B cell (primary cell): ENCODE results near the gene BTG1. TPM values are rescaled to one million over a fixed set of nuclear protein-coding genes. Genes with fewer than 3 reads are reported as not detected.
A peak's percentile ranks its signal among the peaks of the same experiment; 100 is the strongest.

ENCODE experiments used
- ATAC-seq: fragments of 200-7000 bp; cut with Tn5 transposase; one replicate; pipeline ENCODE4 v1.10.0; 2021; ENCODE audit warnings: low read depth, mild to moderate bottlenecking, moderate number of reproducible peaks, moderate library complexity
- CTCF ChIA-PET: fragments of 350-600 bp; sonication (Branson Sonifier 250); formaldehyde crosslinking; loops from one replicate; lab custom pipeline; 2021; ENCODE audit warnings: antibody characterized with exemption, inconsistent platforms; lab: Charles Lee
- POLR2A ChIA-PET: fragments of 350-600 bp; sonication (Branson Sonifier 250); formaldehyde crosslinking; loops from one replicate; lab custom pipeline; 2021; ENCODE audit warnings: antibody characterized with exemption; lab: Charles Lee
- DNase-seq: peaks from one replicate; pipeline ENCODE4 v3.0.0; 2013
- H2AFZ ChIP-seq: 2 replicates; pipeline ENCODE4 v1.6.1; 2012; ENCODE audit warnings: mild to moderate bottlenecking, low read depth, low read length; ENCODE audit not compliant: insufficient read depth, poor library complexity, severe bottlenecking
- H3K27ac ChIP-seq, 2 donors: 1 replicate in 1 of 2; 2 replicates in 1 of 2; pipeline ENCODE4 v1.5.1; 2012 to 2013; ENCODE audit warnings: low read length in 2 of 2, mild to moderate bottlenecking in 2 of 2, moderate library complexity in 1 of 2
- H3K27me3 ChIP-seq, 4 experiments: fragments of 200-600 bp in 1 of 4; sonication (generic) in 1 of 4; replicated peaks in 1 of 4; 1 replicate in 2 of 4; 2 replicates in 2 of 4; pipeline versions ENCODE4 v1.6.1 to v1.7.0; 2013 to 2016; ENCODE audit warnings: low read length in 3 of 4, mild to moderate bottlenecking in 2 of 4, mixed read lengths in 1 of 4, moderate library complexity in 1 of 4; ENCODE audit not compliant: insufficient read depth in 4 of 4, control insufficient read depth in 3 of 4; ENCODE audit errors: control extremely low read depth in 1 of 4
- H3K36me3 ChIP-seq, 2 experiments: replicated peaks in 1 of 2; 1 replicate in 1 of 2; 2 replicates in 1 of 2; pipeline versions ENCODE4 v1.6.1 to v1.7.1; 2013; ENCODE audit warnings: low read length in 1 of 2; ENCODE audit not compliant: insufficient read depth in 2 of 2, control insufficient read depth in 1 of 2; ENCODE audit errors: control extremely low read depth in 1 of 2, extremely low read depth in 1 of 2
- H3K4me1 ChIP-seq, 2 donors: fragments of 200-600 bp in 1 of 2; sonication (generic) in 1 of 2; 1 replicate in 1 of 2; 2 replicates in 1 of 2; pipeline versions ENCODE4 v1.5.1 to v1.6.1; 2013 to 2017; ENCODE audit warnings: low read length in 2 of 2; ENCODE audit not compliant: control insufficient read depth in 2 of 2, insufficient read depth in 2 of 2
- H3K4me2 ChIP-seq: replicated peaks from 2 replicates; pipeline ENCODE3; 2012; ENCODE audit warnings: mild to moderate bottlenecking, low read depth, low read length; ENCODE audit not compliant: poor library complexity, severe bottlenecking
- H3K4me3 ChIP-seq, 5 experiments: fragments of 200-600 bp in 1 of 5; sonication (generic) in 1 of 5; 1 replicate in 3 of 5; 2 replicates in 2 of 5; pipeline versions ENCODE4 v1.5.1 to v1.7.0; 2011 to 2016; ENCODE audit warnings: low read length in 4 of 5, mild to moderate bottlenecking in 4 of 5, low read depth in 2 of 5, control low read depth in 1 of 5, moderate library complexity in 1 of 5; ENCODE audit not compliant: insufficient read depth in 1 of 5; ENCODE audit errors: control extremely low read depth in 1 of 5, extremely low read depth in 1 of 5
- H3K79me2 ChIP-seq: fragments of 200-600 bp; sonication (generic); one replicate; pipeline ENCODE4 v1.6.0; 2016; ENCODE audit warnings: low read length; ENCODE audit not compliant: control insufficient read depth, insufficient read depth
- H3K9ac ChIP-seq: fragments of 200-600 bp; sonication (generic); 2 replicates; pipeline ENCODE4 v1.6.1; 2017; ENCODE audit warnings: mild to moderate bottlenecking, low read length, moderate library complexity
- H3K9me3 ChIP-seq, 3 donors: one replicate each; pipeline versions ENCODE4 v1.6.1 to v1.7.1; 2013; ENCODE audit warnings: low read length in 2 of 3; ENCODE audit not compliant: control insufficient read depth in 2 of 3, insufficient read depth in 1 of 3; ENCODE audit errors: control extremely low read depth in 1 of 3
- H4K20me1 ChIP-seq: 2 replicates; pipeline ENCODE4 v1.6.0; 2012; ENCODE audit warnings: mild to moderate bottlenecking, low read length; ENCODE audit not compliant: insufficient read depth, control insufficient read depth, poor library complexity, severe bottlenecking
- H3K27ac Mint-ChIP-seq: one replicate; pipeline ENCODE4 v1.8.0; 2021; ENCODE audit warnings: mixed read lengths
- H3K27me3 Mint-ChIP-seq: one replicate; pipeline ENCODE4 v1.8.0; 2021; ENCODE audit warnings: mixed read lengths
- H3K4me1 Mint-ChIP-seq: one replicate; pipeline ENCODE4 v1.8.0; 2021; ENCODE audit warnings: mixed read lengths
- H3K4me3 Mint-ChIP-seq: one replicate; pipeline ENCODE4 v1.8.0; 2021; ENCODE audit warnings: mixed read lengths
- H3K9me3 Mint-ChIP-seq: one replicate; pipeline ENCODE4 v1.8.0; 2022; ENCODE audit warnings: mixed read lengths; ENCODE audit not compliant: insufficient read depth
- EZH2 ChIP-seq: IDR thresholded peaks from 2 replicates; pipeline ENCODE4 v1.6.1; 2012; ENCODE audit warnings: borderline replicate concordance, low read depth, mild to moderate bottlenecking, moderate library complexity, low read length; ENCODE audit not compliant: insufficient read depth, poor library complexity, severe bottlenecking
- WGBS: methylation state at CpG from one replicate; pipeline ENCODE4 v1.1.5; 2013; ENCODE audit warnings: missing lambda C conversion rate; ENCODE audit not compliant: insufficient coverage; 5-methylcytosine and 5-hydroxymethylcytosine counted together
- intact Hi-C: fragments of 100-400 bp; cut with micrococcal nuclease; formaldehyde crosslinking; loops from one replicate; pipeline ENCODE4 v1.10.0; 2022
- polyA plus RNA-seq: library from polyadenylated mRNA; depleted of rRNA; stranded (reverse); fragments of >200 nt; gene quantifications from 2 replicates; pipeline ENCODE4 v1.2.3, GENCODE V29; 2012
- total RNA-seq, 2 donors: library from RNA; stranded (reverse); fragments of 120-200 nt in 1 of 2; gene quantifications; 1 replicate in 1 of 2; 2 replicates in 1 of 2; pipeline versions ENCODE4 v1.2.3 to v1.2.4, GENCODE V29; 2013 to 2022
- TF ChIP-seq, protein P1 (sequence below): fragments of 200-600 bp; IDR thresholded peaks from one replicate; pipeline ENCODE4 v1.8.0; 2022; ENCODE audit warnings: antibody characterized with exemption, mild to moderate bottlenecking

Gene BTG1
- total and polyA plus RNA-seq, 2 donors (not counting 1 experiment from before 2014, with no cell fraction given) = 322 to 733 TPM

DNA sequence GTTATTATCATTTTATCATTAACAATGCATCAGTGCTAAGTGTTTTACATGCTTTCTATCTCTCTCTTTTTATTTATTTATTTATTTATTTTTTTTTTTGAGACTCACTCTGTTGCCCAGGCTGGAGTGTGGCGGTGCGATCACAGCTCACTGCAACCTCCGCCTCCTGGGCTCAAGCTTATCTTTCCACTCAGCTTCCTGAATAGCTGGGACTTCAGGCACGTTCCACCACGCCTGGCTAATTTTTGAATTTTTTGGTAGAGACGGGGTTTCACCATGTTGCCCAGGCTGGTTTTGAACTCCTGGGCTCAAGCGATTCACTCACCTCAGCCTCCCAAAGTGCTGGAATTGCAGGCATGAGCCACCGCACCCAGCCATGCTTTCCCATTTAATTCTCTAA lies 3.9 kb upstream of the BTG1 start:
- H3K27ac ChIP-seq = peak overlapping the region; percentile 69 to 87
- H2AFZ ChIP-seq = peak overlapping the region; percentile 33
- CTCF ChIA-PET = interaction anchor here (0.8 to 2.5 kb wide), 8 partner anchors 9 to 420 kb away, joined by 3 to 17 read pairs (median 4); no protein-coding TSS in a partner anchor

DNA sequence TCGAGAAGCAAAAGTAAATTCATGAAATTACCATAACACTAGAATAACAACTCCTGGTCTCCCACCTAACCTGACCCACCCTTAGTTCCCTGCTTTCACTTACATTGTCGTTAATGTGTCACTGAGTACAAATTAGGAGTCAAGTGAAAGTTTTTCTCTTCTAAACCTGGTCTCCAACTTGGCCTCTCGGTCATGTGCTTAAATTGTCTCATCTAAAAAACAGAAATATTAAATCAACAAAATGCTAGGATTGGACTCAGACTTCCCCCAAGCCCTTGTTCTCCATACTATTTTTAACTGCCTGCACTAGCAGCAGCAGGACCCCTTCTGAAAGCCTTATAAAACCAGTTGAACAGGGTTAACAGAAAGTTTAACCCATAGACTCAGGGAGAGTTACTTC lies 1.8 kb upstream of the BTG1 start:
- H3K9me3 ChIP-seq = peaks cover 0 to 9% (median 0%) of the 10 kb centered on the region in 3 donors
- peaks cover 0 to 37% of the 10 kb centered on the region in 2 experiments for H3K36me3 ChIP-seq
- peak overlapping the region; percentile 78 for H3K4me2 ChIP-seq
- no peak for DNase-seq
- H4K20me1 ChIP-seq = peaks cover 29% of the 10 kb centered on the region
- H3K9me3 Mint-ChIP-seq = no peaks in the 10 kb centered on the region
- no peak for ATAC-seq
- H3K27me3 Mint-ChIP-seq = no peaks in the 10 kb centered on the region
- H3K4me1 Mint-ChIP-seq = peaks cover 41% of the 10 kb centered on the region
- peaks cover 98% of the 10 kb centered on the region for H3K79me2 ChIP-seq
- intact Hi-C loops = loop anchor here (1.0 to 5.0 kb wide), 4 partner anchors 9 to 261 kb away; no protein-coding TSS in a partner anchor
- no peak for TF ChIP-seq EZH2
- TF ChIP-seq, protein P1, sequence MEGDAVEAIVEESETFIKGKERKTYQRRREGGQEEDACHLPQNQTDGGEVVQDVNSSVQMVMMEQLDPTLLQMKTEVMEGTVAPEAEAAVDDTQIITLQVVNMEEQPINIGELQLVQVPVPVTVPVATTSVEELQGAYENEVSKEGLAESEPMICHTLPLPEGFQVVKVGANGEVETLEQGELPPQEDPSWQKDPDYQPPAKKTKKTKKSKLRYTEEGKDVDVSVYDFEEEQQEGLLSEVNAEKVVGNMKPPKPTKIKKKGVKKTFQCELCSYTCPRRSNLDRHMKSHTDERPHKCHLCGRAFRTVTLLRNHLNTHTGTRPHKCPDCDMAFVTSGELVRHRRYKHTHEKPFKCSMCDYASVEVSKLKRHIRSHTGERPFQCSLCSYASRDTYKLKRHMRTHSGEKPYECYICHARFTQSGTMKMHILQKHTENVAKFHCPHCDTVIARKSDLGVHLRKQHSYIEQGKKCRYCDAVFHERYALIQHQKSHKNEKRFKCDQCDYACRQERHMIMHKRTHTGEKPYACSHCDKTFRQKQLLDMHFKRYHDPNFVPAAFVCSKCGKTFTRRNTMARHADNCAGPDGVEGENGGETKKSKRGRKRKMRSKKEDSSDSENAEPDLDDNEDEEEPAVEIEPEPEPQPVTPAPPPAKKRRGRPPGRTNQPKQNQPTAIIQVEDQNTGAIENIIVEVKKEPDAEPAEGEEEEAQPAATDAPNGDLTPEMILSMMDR = no peak
- peak overlapping the region; percentile 93 for H3K27ac Mint-ChIP-seq
- peak overlapping the region; percentile 98 for H3K4me3 Mint-ChIP-seq
- ChIA-PET POLR2A (interaction anchor here (0.6 to 6.5 kb wide), 10 partner anchors 9 to 1449 kb away, joined by 3 to 137 read pairs (median 6); no protein-coding TSS in a partner anchor), CTCF (interaction anchor here (0.7 to 4.8 kb wide), 9 partner anchors 26 to 766 kb away, joined by 3 to 52 read pairs (median 3); no protein-coding TSS in a partner anchor)
- peak overlapping the region; percentile 70 to 98 (median 95) for H3K4me3 ChIP-seq
- peak overlapping the region; percentile 95 for H3K9ac ChIP-seq
- H2AFZ ChIP-seq = peak overlapping the region; percentile 23
- H3K4me1 ChIP-seq = peaks cover 30 to 32% of the 10 kb centered on the region in 2 donors
- peak overlapping the region; percentile 69 to 87 for H3K27ac ChIP-seq
- 0% methylated on average over 3 of the region's 3 CpGs for WGBS
- no peaks in the 10 kb centered on the region for H3K27me3 ChIP-seq

More for the DNA sequence above, 3.9 kb upstream of the BTG1 start:
- intact Hi-C loops = loop anchor here (2.0 to 5.0 kb wide), 3 partner anchors 15 to 68 kb away; no protein-coding TSS in a partner anchor
- H3K4me2 ChIP-seq = peak overlapping the region; percentile 78
- H3K9me3 ChIP-seq = peaks cover 0 to 22% (median 0%) of the 10 kb centered on the region in 3 donors
- Mint-ChIP-seq H3K4me1 (peaks cover 49% of the 10 kb centered on the region), H3K27ac (peak overlapping the region; percentile 86), H3K9me3 (no peaks in the 10 kb centered on the region), H3K4me3 (peak overlapping the region; percentile 98), H3K27me3 (no peaks in the 10 kb centered on the region)
- TF ChIP-seq, protein P1 = no peak
- TF ChIP-seq EZH2 = no peak
- H4K20me1 ChIP-seq = peaks cover 8% of the 10 kb centered on the region
- H3K4me3 ChIP-seq = peak overlapping the region in 4 of 5 experiments; percentile 6 to 98 (median 67)
- H3K4me1 ChIP-seq = peaks cover 38 to 42% of the 10 kb centered on the region in 2 donors
- peaks cover 0 to 16% of the 10 kb centered on the region in 2 experiments for H3K36me3 ChIP-seq
- H3K79me2 ChIP-seq = peaks cover 98% of the 10 kb centered on the region
- H3K27me3 ChIP-seq = no peaks in the 10 kb centered on the region
- DNase-seq (no peak), ATAC-seq (no peak)
- POLR2A ChIA-PET = interaction anchor here (0.5 to 1.7 kb wide), 8 partner anchors 8 to 420 kb away, joined by 3 to 14 read pairs (median 4); no protein-coding TSS in a partner anchor
- 33% methylated on average over 4 of the region's 8 CpGs for WGBS
- peak overlapping the region; percentile 95 for H3K9ac ChIP-seq
